ENCODE results near the gene CCZ1B.
"Not testable (repeated sequence)": the region's sequence is repeated elsewhere in the genome, so short reads cannot be mapped to it uniquely, and the experiment has no call there.

DNA sequence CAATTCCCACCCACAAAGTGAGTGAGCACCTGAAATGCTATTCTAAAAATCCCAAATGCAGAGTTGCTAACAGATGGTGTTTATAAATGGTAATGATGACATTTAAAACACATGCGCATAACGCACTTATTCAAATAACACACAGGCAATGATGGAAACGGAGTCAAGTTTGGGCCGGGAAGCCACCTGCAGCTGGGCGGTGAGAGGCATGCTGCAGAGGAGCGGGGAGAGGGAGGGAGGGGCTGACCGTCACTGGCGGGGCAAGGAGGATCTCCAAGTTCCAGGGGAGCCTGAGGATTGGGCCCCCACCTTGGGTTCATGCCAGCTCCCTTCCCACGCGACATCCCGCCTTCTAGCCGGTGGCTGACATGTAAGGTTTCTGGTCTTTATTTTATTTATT, 64.9 kb downstream of the CCZ1B start:
- not testable (repeated sequence) for TF ChIP-seq POLR2A (IDR thresholded peaks at IDR 0.05)
- TF ChIP-seq, protein P1, sequence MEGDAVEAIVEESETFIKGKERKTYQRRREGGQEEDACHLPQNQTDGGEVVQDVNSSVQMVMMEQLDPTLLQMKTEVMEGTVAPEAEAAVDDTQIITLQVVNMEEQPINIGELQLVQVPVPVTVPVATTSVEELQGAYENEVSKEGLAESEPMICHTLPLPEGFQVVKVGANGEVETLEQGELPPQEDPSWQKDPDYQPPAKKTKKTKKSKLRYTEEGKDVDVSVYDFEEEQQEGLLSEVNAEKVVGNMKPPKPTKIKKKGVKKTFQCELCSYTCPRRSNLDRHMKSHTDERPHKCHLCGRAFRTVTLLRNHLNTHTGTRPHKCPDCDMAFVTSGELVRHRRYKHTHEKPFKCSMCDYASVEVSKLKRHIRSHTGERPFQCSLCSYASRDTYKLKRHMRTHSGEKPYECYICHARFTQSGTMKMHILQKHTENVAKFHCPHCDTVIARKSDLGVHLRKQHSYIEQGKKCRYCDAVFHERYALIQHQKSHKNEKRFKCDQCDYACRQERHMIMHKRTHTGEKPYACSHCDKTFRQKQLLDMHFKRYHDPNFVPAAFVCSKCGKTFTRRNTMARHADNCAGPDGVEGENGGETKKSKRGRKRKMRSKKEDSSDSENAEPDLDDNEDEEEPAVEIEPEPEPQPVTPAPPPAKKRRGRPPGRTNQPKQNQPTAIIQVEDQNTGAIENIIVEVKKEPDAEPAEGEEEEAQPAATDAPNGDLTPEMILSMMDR (IDR thresholded peaks at IDR 0.05): not testable (repeated sequence)
